ENCODE data around the gene CPEB4. TPM values are rescaled to one million over a fixed set of nuclear protein-coding genes. Genes with fewer than 3 reads are reported as not detected.

The CPEB4 gene
- total RNA-seq, 2 experiments from 2014 or later, result 18.3 to 19.2 TPM

GRCh38 chr5:173933901-173934300, 45.8 kb downstream of the CPEB4 start:
- peaks cover 41% of the 10 kb centered on the region for H3K36me3 Mint-ChIP-seq (ENCODE audit: low read depth)
- no peak for ATAC-seq (ENCODE audit: poor library complexity)
- DNase-seq, result no peak
- Histone ChIP-seq H3K36me3 (ENCODE audit: insufficient read depth, low read length) (peaks cover 2% of the 10 kb centered on the region), H3K4me3 (ENCODE audit: low read length) (no peak overlapping the region), H3K27me3 (ENCODE audit: control insufficient read depth in 1 of 2, insufficient read depth in 2 of 2, low read length in 2 of 2) (no peaks in the 10 kb centered on the region), H3K4me1 (ENCODE audit: insufficient read depth, low read length) (no peaks in the 10 kb centered on the region), H3K9me3 (ENCODE audit: control insufficient read depth in 1 of 2, insufficient read depth in 1 of 2, low read length in 2 of 2) (no peaks in the 10 kb centered on the region), H3K27ac (ENCODE audit: low read depth in 1 of 2, low read length in 2 of 2) (no peak overlapping the region)
- H3K4me3 Mint-ChIP-seq, result no peak overlapping the region
- intact Hi-C loops (cut with DNase I, micrococcal nuclease), result no loop called here
- no peaks in the 10 kb centered on the region for H3K27me3 Mint-ChIP-seq
- no peaks in the 10 kb centered on the region for H3K9me3 Mint-ChIP-seq
- H3K4me1 Mint-ChIP-seq (ENCODE audit: low read depth), result peaks cover 11% of the 10 kb centered on the region
- ChIA-PET POLR2A (no interaction called here), CTCF (no interaction called here)
- H3K27ac Mint-ChIP-seq, result no peak overlapping the region
- no peak for TF ChIP-seq CTCF (IDR thresholded peaks at IDR 0.05)

GRCh38 chr5:173935396-173935795, 47.2 kb downstream of the CPEB4 start:
- no peaks in the 10 kb centered on the region for H3K4me1 ChIP-seq (ENCODE audit: insufficient read depth, low read length)
- H3K36me3 Mint-ChIP-seq (ENCODE audit: low read depth), result peaks cover 41% of the 10 kb centered on the region
- ChIA-PET CTCF (interaction anchor here (1.0 to 1.7 kb wide), 2 partner anchors 10 to 38 kb away, joined by 3 to 6 read pairs; no protein-coding TSS in a partner anchor), POLR2A (interaction anchor here (1.0 kb wide), 1 partner anchor 48 kb away, joined by 3 read pairs; the partner anchor contains the start of gene CPEB4)
- peaks cover 2% of the 10 kb centered on the region for H3K36me3 ChIP-seq (ENCODE audit: insufficient read depth, low read length)
- TF ChIP-seq CTCF (IDR thresholded peaks at IDR 0.05), result no peak
- no peaks in the 10 kb centered on the region for H3K27me3 ChIP-seq (ENCODE audit: control insufficient read depth in 1 of 2, insufficient read depth in 2 of 2, low read length in 2 of 2)
- H3K9me3 ChIP-seq (ENCODE audit: control insufficient read depth in 1 of 2, insufficient read depth in 1 of 2, low read length in 2 of 2), result no peaks in the 10 kb centered on the region
- intact Hi-C loops (cut with DNase I, micrococcal nuclease), result no loop called here
- H3K4me3 Mint-ChIP-seq, result no peak overlapping the region
- H3K27ac ChIP-seq (ENCODE audit: low read depth in 1 of 2, low read length in 2 of 2), result no peak overlapping the region
- peaks cover 11% of the 10 kb centered on the region for H3K4me1 Mint-ChIP-seq (ENCODE audit: low read depth)
- no peak overlapping the region for H3K27ac Mint-ChIP-seq
- no peak for ATAC-seq (ENCODE audit: poor library complexity)
- no peak overlapping the region for H3K4me3 ChIP-seq (ENCODE audit: low read length)
- H3K27me3 Mint-ChIP-seq, result no peaks in the 10 kb centered on the region
- no peaks in the 10 kb centered on the region for H3K9me3 Mint-ChIP-seq
- DNase-seq, result no peak

- CTCF ChIA-PET, result no interaction called here
- TF ChIP-seq CTCF (IDR thresholded peaks at IDR 0.05), result no peak
- POLR2A ChIA-PET, result interaction anchor here (0.7 kb wide), 1 partner anchor 9 kb away, joined by 3 read pairs; no protein-coding TSS in a partner anchor
- Histone ChIP-seq H3K36me3 (ENCODE audit: insufficient read depth, low read length) (peaks cover 6% of the 10 kb centered on the region), H3K9me3 (ENCODE audit: control insufficient read depth in 1 of 2, insufficient read depth in 1 of 2, low read length in 2 of 2) (no peaks in the 10 kb centered on the region), H3K4me3 (ENCODE audit: low read length) (no peak overlapping the region), H3K27ac (ENCODE audit: low read depth in 1 of 2, low read length in 2 of 2) (no peak overlapping the region), H3K4me1 (ENCODE audit: insufficient read depth, low read length) (no peaks in the 10 kb centered on the region), H3K27me3 (ENCODE audit: control insufficient read depth in 1 of 2, insufficient read depth in 2 of 2, low read length in 2 of 2) (no peaks in the 10 kb centered on the region)
- Mint-ChIP-seq H3K9me3 (no peaks in the 10 kb centered on the region), H3K27ac (no peak overlapping the region), H3K4me1 (ENCODE audit: low read depth) (peaks cover 11% of the 10 kb centered on the region), H3K27me3 (no peaks in the 10 kb centered on the region), H3K36me3 (ENCODE audit: low read depth) (peaks cover 24% of the 10 kb centered on the region), H3K4me3 (no peak overlapping the region)
- ATAC-seq (ENCODE audit: poor library complexity) (no peak), DNase-seq (no peak)
- intact Hi-C loops (cut with DNase I, micrococcal nuclease), result no loop called here
These were observed 52.1 kb downstream of the CPEB4 start for GRCh38 chr5:173940269-173940668.
